Panc1 (cell line): ENCODE results near the gene RGCC.

Experiments used
- CTCF ChIP-seq: fragments of 450-650 bp; IDR thresholded peaks from 2 replicates; pipeline ENCODE4 v1.5.1; 2017; ENCODE audit warnings: mild to moderate bottlenecking
- POLR2AphosphoS5 ChIP-seq: IDR thresholded peaks from 2 replicates; pipeline ENCODE4 v1.6.1; 2012; ENCODE audit warnings: mild to moderate bottlenecking, low read depth, low read length, moderate library complexity
- REST ChIP-seq, 2 experiments: IDR thresholded peaks; 2 replicates each; pipeline ENCODE4 v1.6.1; 2011 to 2012; ENCODE audit warnings: low read depth in 2 of 2, control low read depth in 1 of 2, low read length in 1 of 2, mild to moderate bottlenecking in 1 of 2, moderate library complexity in 1 of 2; ENCODE audit not compliant: insufficient read depth in 1 of 2
- TCF7L2 ChIP-seq: IDR thresholded peaks from 2 replicates; pipeline ENCODE4 v1.6.1; 2011; ENCODE audit warnings: mild to moderate bottlenecking, low read depth, low read length, inconsistent platforms

- no peak for TF ChIP-seq REST (IDR thresholded peaks at IDR 0.05; ENCODE audit: insufficient read depth in 1 of 2, low read depth in 2 of 2, low read length in 1 of 2)
- no peak for TF ChIP-seq CTCF
- no peak for TF ChIP-seq POLR2AphosphoS5
- no peak for TF ChIP-seq TCF7L2
Measured at GRCh38 chr13:41454170-41454569, 3.2 kb upstream of the RGCC start.
